HepG2 (cell line): Measurements from ENCODE around the gene UBXN1. TPM values are rescaled to one million over a fixed set of nuclear protein-coding genes. Genes with fewer than 3 reads are reported as not detected.

ENCODE experiments used
- ATAC-seq: fragments of 200-7000 bp; cut with Tn5 transposase; 3 replicates; pipeline ENCODE4 v1.9.1; 2020; ENCODE audit warnings: mild to moderate bottlenecking, moderate library complexity
- BruUV-seq: library from RNA; stranded (reverse); fragments of 400-500 nt; replicated peaks from 2 replicates; lab custom pipeline; 2021; lab: Mats Ljungman, UMichigan
- CTCF ChIA-PET: fragments of 300-600 bp; formaldehyde crosslinking; extraction: SDS; loops from one replicate; lab custom pipeline; 2021; ENCODE audit warnings: low total read pairs, inconsistent platforms, low intra/inter-chr PET ratio; lab: Yijun Ruan, JAX
- POLR2A ChIA-PET: fragments of 350-600 bp; sonication (Branson Sonifier 250); formaldehyde crosslinking; loops from one replicate; lab custom pipeline; 2020; ENCODE audit warnings: antibody characterized with exemption, inconsistent platforms; lab: Yijun Ruan, JAX
- DNase-seq: peaks from one replicate; pipeline ENCODE4 v3.0.0-alpha.2; 2015; ENCODE audit warnings: low spot score
- FAIRE-seq: peaks from 3 replicates; lab custom pipeline; 2011; peaks lifted over from hg19 to GRCh38; lab: Jason Lieb, UNC
- H2AFZ ChIP-seq: one replicate; pipeline ENCODE4 v1.6.1; 2011; ENCODE audit warnings: low read length, inconsistent platforms
- H3K27ac ChIP-seq: fragments of 300-600 bp; 3 replicates; pipeline ENCODE4 v1.8.0; 2011; ENCODE audit warnings: mixed run types, mild to moderate bottlenecking, mixed read lengths, low read length, inconsistent platforms; ENCODE audit not compliant: insufficient read depth; ENCODE audit errors: extremely low read length
- H3K27me3 ChIP-seq, 2 experiments: fragments of 200-600 bp in 1 of 2; 2 replicates in 1 of 2; 3 replicates in 1 of 2; pipeline versions ENCODE4 v1.6.0 to v1.8.0; 2011; ENCODE audit warnings: low read length in 2 of 2, mild to moderate bottlenecking in 2 of 2, moderate library complexity in 2 of 2, inconsistent platforms in 1 of 2; ENCODE audit not compliant: insufficient read depth in 2 of 2, control insufficient read depth in 1 of 2
- H3K36me3 ChIP-seq, 2 experiments: fragments of 200-600 bp in 1 of 2; replicated peaks in 1 of 2; 2 replicates in 1 of 2; 3 replicates in 1 of 2; pipeline versions ENCODE4 v1.5.1 to v1.8.0; 2011; ENCODE audit warnings: low read length in 2 of 2, inconsistent platforms in 1 of 2; ENCODE audit not compliant: insufficient read depth in 2 of 2, control insufficient read depth in 1 of 2
- H3K4me1 ChIP-seq: 2 replicates; pipeline ENCODE4 v1.5.1; 2012; ENCODE audit warnings: low read length, inconsistent platforms; ENCODE audit not compliant: insufficient read depth
- H3K4me2 ChIP-seq: 2 replicates; pipeline ENCODE4 v1.6.0; 2011; ENCODE audit warnings: low read depth, low read length, inconsistent platforms
- H3K4me3 ChIP-seq, 3 experiments: fragments of 200-600 bp in 1 of 3; sonication (generic), shearing (Covaris generic) in 1 of 3; replicated peaks in 1 of 3; 2 replicates each; pipeline ENCODE4 v1.5.1; 2011 to 2016; ENCODE audit warnings: low read length in 3 of 3, inconsistent platforms in 2 of 3, low read depth in 2 of 3, mild to moderate bottlenecking in 2 of 3, control low read depth in 1 of 3, mixed read lengths in 1 of 3; ENCODE audit not compliant: insufficient read depth in 1 of 3
- H3K79me2 ChIP-seq: one replicate; pipeline ENCODE4 v1.6.1; 2011; ENCODE audit warnings: low read length, inconsistent platforms; ENCODE audit not compliant: insufficient read depth
- H3K9ac ChIP-seq: 2 replicates; pipeline ENCODE4 v1.6.0; 2011; ENCODE audit warnings: mild to moderate bottlenecking, low read depth, low read length, inconsistent platforms; ENCODE audit not compliant: insufficient read depth
- H3K9me3 ChIP-seq: 2 replicates; pipeline ENCODE4 v1.5.1; 2012; ENCODE audit warnings: mild to moderate bottlenecking, low read length
- H4K20me1 ChIP-seq: 2 replicates; pipeline ENCODE4 v1.6.0; 2011; ENCODE audit warnings: inconsistent platforms, mild to moderate bottlenecking, low read length, moderate library complexity; ENCODE audit not compliant: insufficient read depth
- ELF4 ChIP-seq: sonication (generic); formaldehyde crosslinking; IDR thresholded peaks from 2 replicates; pipeline ENCODE4 v1.5.0; 2020; ENCODE audit warnings: missing genetic modification reagents, mild to moderate bottlenecking, moderate library complexity, borderline replicate concordance
- JARID2 ChIP-seq: sonication (generic); formaldehyde crosslinking; IDR thresholded peaks from 2 replicates; pipeline ENCODE4 v1.8.1; 2023; ENCODE audit warnings: missing genetic modification reagents, inconsistent platforms; ENCODE audit not compliant: insufficient replicate concordance
- NONO ChIP-seq, 2 experiments: fragments of 450-650 bp in 1 of 2; sonication (generic) in 1 of 2; formaldehyde crosslinking in 1 of 2; IDR thresholded peaks in 1 of 2; conservative IDR thresholded peaks in 1 of 2; 2 replicates each; pipeline versions ENCODE4 v1.6.1 to v1.8.0; 2017 to 2022; ENCODE audit warnings: mild to moderate bottlenecking in 1 of 2, missing genetic modification reagents in 1 of 2, moderate library complexity in 1 of 2
- PLRG1 ChIP-seq: fragments of 450-650 bp; conservative IDR thresholded peaks from 2 replicates; pipeline ENCODE4 v1.6.1; 2016
- SOX5 ChIP-seq: IDR thresholded peaks from 2 replicates; pipeline ENCODE4 v1.6.1; 2016; ENCODE audit warnings: borderline replicate concordance
- SSRP1 ChIP-seq: IDR thresholded peaks from 2 replicates; pipeline ENCODE4 v1.6.1; 2016; ENCODE audit warnings: control low read depth
- TARDBP ChIP-seq: sonication (generic); formaldehyde crosslinking; IDR thresholded peaks from 2 replicates; pipeline ENCODE4 v1.8.0; 2022; ENCODE audit warnings: mild to moderate bottlenecking, missing genetic modification reagents
- TMF1 ChIP-seq: sonication (generic); formaldehyde crosslinking; IDR thresholded peaks from 2 replicates; pipeline ENCODE4 v1.8.1; 2022; ENCODE audit warnings: low read depth, missing genetic modification reagents
- ZNF34 ChIP-seq: sonication (generic); formaldehyde crosslinking; IDR thresholded peaks from 2 replicates; pipeline ENCODE4 v1.4.0; 2020; ENCODE audit warnings: mild to moderate bottlenecking, missing genetic modification reagents, borderline replicate concordance
- ZNF501 ChIP-seq: sonication (generic); formaldehyde crosslinking; IDR thresholded peaks from 2 replicates; pipeline ENCODE4 v1.5.1; 2020; ENCODE audit warnings: mild to moderate bottlenecking, moderate library complexity, missing genetic modification reagents
- ZNF546 ChIP-seq: sonication (generic); formaldehyde crosslinking; conservative IDR thresholded peaks from 2 replicates; pipeline ENCODE4 v1.8.1; 2023; ENCODE audit warnings: mild to moderate bottlenecking, missing genetic modification reagents
- ZNF547 ChIP-seq: sonication (generic); formaldehyde crosslinking; IDR thresholded peaks from 2 replicates; pipeline ENCODE4 v1.5.1; 2020; ENCODE audit warnings: mild to moderate bottlenecking, missing genetic modification reagents
- ZNF646 ChIP-seq: sonication (generic); formaldehyde crosslinking; IDR thresholded peaks from 2 replicates; pipeline ENCODE4 v1.9.0; 2021; ENCODE audit warnings: mild to moderate bottlenecking, missing genetic modification reagents
- ZNF709 ChIP-seq: sonication (generic); formaldehyde crosslinking; IDR thresholded peaks from 2 replicates; pipeline ENCODE4 v1.5.0; 2020; ENCODE audit warnings: mild to moderate bottlenecking, missing genetic modification reagents
- ZNF772 ChIP-seq: sonication (generic); formaldehyde crosslinking; IDR thresholded peaks from 2 replicates; pipeline ENCODE4 v1.5.0; 2020; ENCODE audit warnings: mild to moderate bottlenecking, missing genetic modification reagents
- WGBS: methylation state at CpG from one replicate; pipeline ENCODE4 v1.1.6; 2017; ENCODE audit warnings: low lambda C conversion rate; 5-methylcytosine and 5-hydroxymethylcytosine counted together
- in situ Hi-C: cut with HindIII; loops from 2 replicates; pipeline ENCODE4 v1.10.0; 2017; ENCODE audit warnings: low pct_unique_long_range_greater_than_20kb; ENCODE audit not compliant: extremely low pct_ligation_motif_present
- intact Hi-C: fragments of 100-400 bp; cut with micrococcal nuclease; formaldehyde crosslinking; loops from one replicate; pipeline ENCODE4 v1.10.0; 2022; ENCODE audit not compliant: unreplicated experiment
- polyA plus RNA-seq, 8 experiments: library from polyadenylated mRNA; depleted of rRNA in 3 of 8; stranded (reverse) in 7 of 8; unstranded in 1 of 8; fragments of >200 nt; fragmentation: Illumina TruSeq in 4 of 8; extraction: Trizol in 4 of 8; gene quantifications; 2 replicates each; pipeline versions ENCODE4 v1.2.1 to v1.2.3, GENCODE V29; 2011 to 2016; ENCODE audit warnings: low read depth in 4 of 8, missing spikeins in 1 of 8, mixed read lengths in 1 of 8; ENCODE audit not compliant: insufficient read depth in 1 of 8
- total RNA-seq, 5 experiments: library from RNA; depleted of rRNA; stranded (reverse); fragments of >200 nt; fragmentation: Illumina TruSeq; extraction: Trizol; gene quantifications; 2 replicates each; pipeline ENCODE4 v1.2.3, GENCODE V29; 2016; ENCODE audit warnings: low read depth in 1 of 5

Gene UBXN1
- total and polyA plus RNA-seq, 2 of the 13 experiments (the other 11 are each of a cell fraction or from before 2014, with no cell fraction given) = 47.5 to 52.4 TPM

GRCh38 chr11:62645671-62645945 is 33.3 kb downstream of the UBXN1 start:
- H3K4me3 ChIP-seq = peak overlapping the region; percentile 86 to 96 (median 90)
- no TSS peak for BruUV-seq
- DNase-seq (no peak), ATAC-seq (no peak), FAIRE-seq (no peak)
- intact Hi-C loops (no loop called here), in situ Hi-C loops (no loop called here)
- no peaks in the 10 kb centered on the region for H3K27me3 ChIP-seq
- H3K79me2 ChIP-seq = peaks cover 39% of the 10 kb centered on the region
- H3K9me3 ChIP-seq = no peaks in the 10 kb centered on the region
- peaks cover 4 to 24% of the 10 kb centered on the region in 2 experiments; a peak in 3 of 5 replicates for H3K36me3 ChIP-seq
- no peak for TF ChIP-seq ZNF546 (CRISPR knock-in tag)
- TF ChIP-seq NONO (IDR thresholded peaks at IDR 0.05) = no peak
- 0 out of 2 replicates have a peak, but pooled peaks have one; percentile 26 for TF ChIP-seq NONO (CRISPR knock-in tag; conservative IDR thresholded peaks at IDR 0.05)
- TF ChIP-seq ZNF501 = 0 out of 2 replicates have a peak, but pooled peaks have one; percentile 4
- TF ChIP-seq SOX5 = no peak
- no peak for TF ChIP-seq ZNF646
- TF ChIP-seq ZNF547 (CRISPR knock-in tag) = 0 out of 2 replicates have a peak, but pooled peaks have one; percentile 3
- 0 out of 2 replicates have a peak, but pooled peaks have one; percentile 13 for TF ChIP-seq ELF4 (CRISPR knock-in tag)
- TF ChIP-seq TMF1 (CRISPR knock-in tag) = peak; percentile 42; the same call in 1 of the 2 replicates
- no peak for TF ChIP-seq PLRG1
- no peak for TF ChIP-seq SSRP1 (CRISPR knock-in tag)
- TF ChIP-seq JARID2 (CRISPR knock-in tag) = no peak
- peak; percentile 10; the same call in 1 of the 2 replicates for TF ChIP-seq ZNF772 (CRISPR knock-in tag)
- peak; percentile 43; the same call in 1 of the 2 replicates for TF ChIP-seq ZNF34
- TF ChIP-seq TARDBP (CRISPR knock-in tag) = no peak
- 0 out of 2 replicates have a peak, but pooled peaks have one; percentile 21 for TF ChIP-seq ZNF709
- H4K20me1 ChIP-seq = peaks cover 8% of the 10 kb centered on the region
- CTCF ChIA-PET = no interaction called here
- POLR2A ChIA-PET = interaction anchor here (1.1 to 5.0 kb wide), 18 partner anchors 11 to 831 kb away, joined by 3 to 98 read pairs (median 13); partner anchors contain the start of genes B3GAT3, C11orf98, CSKMT and EEF1G
- peak overlapping the region; percentile 98 for H3K27ac ChIP-seq
- H3K4me1 ChIP-seq = peaks cover 58% of the 10 kb centered on the region
- H2AFZ ChIP-seq = no peak overlapping the region
- 1% methylated on average over 11 of the region's 11 CpGs for WGBS
- peak overlapping the region; percentile 100 for H3K9ac ChIP-seq
- peak overlapping the region; percentile 77 for H3K4me2 ChIP-seq
